ENCODE results near the gene TRMT10B. TPM values are rescaled to one million over a fixed set of nuclear protein-coding genes. Genes with fewer than 3 reads are reported as not detected.
"Not testable (repeated sequence)": the region's sequence is repeated elsewhere in the genome, so short reads cannot be mapped to it uniquely, and the experiment has no call there.

The TRMT10B gene
- total RNA-seq, 1 donor from 2014 or later = 0.53 TPM

DNA sequence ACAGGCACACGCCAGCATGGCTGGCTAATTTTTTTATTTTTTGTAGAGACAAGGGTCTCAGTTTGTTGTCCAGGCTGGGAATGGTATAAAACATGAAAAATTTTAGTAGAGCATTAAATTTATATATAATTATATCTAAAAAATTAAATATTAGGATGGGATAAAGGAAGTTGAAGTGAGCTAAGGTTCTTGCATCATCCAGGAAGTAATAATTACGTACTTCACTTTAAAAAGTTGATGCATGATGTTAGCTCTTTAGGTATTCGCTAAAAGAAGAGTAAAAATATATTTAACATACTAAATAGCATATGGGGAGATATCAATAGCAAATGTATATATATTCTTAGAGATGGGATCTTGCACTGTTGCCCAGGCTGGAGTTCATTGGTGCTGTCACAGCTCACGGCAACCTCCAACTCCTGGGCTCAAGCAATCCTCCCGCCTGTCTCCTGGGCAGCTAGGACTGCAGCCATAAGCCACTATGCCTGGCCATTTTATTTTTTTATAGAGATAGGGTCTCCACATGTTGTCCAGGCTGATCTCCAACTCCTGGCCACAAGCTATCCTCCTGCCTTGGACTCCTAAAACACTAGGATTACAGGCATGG, 59.3 kb downstream of the TRMT10B start:
- peaks cover 4 to 5% of the 10 kb centered on the region in 2 donors for H3K36me3 ChIP-seq
- no peak for DNase-seq (ENCODE audit: low spot score in 2 of 2)
- intact Hi-C loops (cut with DNase I) = no loop called here
- no peaks in the 10 kb centered on the region for H3K4me1 ChIP-seq
- H3K27ac ChIP-seq = no peak overlapping the region
- H3K27me3 ChIP-seq = no peaks in the 10 kb centered on the region
- no peak overlapping the region for H3K4me3 ChIP-seq
- TF ChIP-seq CTCF (IDR thresholded peaks at IDR 0.05) = no peak
- H3K9me3 ChIP-seq = no peaks in the 10 kb centered on the region

DNA sequence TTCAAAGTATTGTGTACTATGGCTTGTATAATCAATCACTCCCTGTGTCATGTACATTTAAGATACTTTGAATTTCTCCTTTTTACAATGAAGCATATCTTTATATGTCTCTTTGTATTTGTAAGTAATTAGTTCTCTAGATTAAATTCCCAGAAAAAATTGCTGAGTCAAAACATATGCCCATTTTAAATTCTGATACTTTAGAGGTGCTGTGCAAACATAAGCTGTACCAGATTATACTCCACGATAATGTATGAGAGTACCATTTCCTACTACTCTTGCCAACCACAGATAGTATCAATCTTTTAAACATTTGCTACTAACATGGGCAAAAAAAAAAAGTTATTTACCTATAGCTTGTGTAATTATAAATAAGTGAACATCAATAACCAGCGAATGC, 65.2 kb downstream of the TRMT10B start:
- TF ChIP-seq CTCF (IDR thresholded peaks at IDR 0.05) = no peak
- H3K4me1 ChIP-seq = no peaks in the 10 kb centered on the region
- H3K27ac ChIP-seq = no peak overlapping the region
- H3K36me3 ChIP-seq = peaks cover 9 to 13% of the 10 kb centered on the region in 2 donors
- H3K4me3 ChIP-seq = no peak overlapping the region
- H3K9me3 ChIP-seq = no peaks in the 10 kb centered on the region
- no peak for DNase-seq (ENCODE audit: low spot score in 2 of 2)
- intact Hi-C loops (cut with DNase I) = no loop called here
- no peaks in the 10 kb centered on the region for H3K27me3 ChIP-seq

- H3K36me3 ChIP-seq = peaks cover 11 to 16% of the 10 kb centered on the region in 2 donors
- no peak for DNase-seq (ENCODE audit: low spot score in 2 of 2)
- no peak for TF ChIP-seq CTCF (IDR thresholded peaks at IDR 0.05)
- no peak overlapping the region for H3K27ac ChIP-seq
- intact Hi-C loops (cut with DNase I) = no loop called here
- no peaks in the 10 kb centered on the region for H3K27me3 ChIP-seq
- no peaks in the 10 kb centered on the region for H3K9me3 ChIP-seq
- no peaks in the 10 kb centered on the region for H3K4me1 ChIP-seq
- no peak overlapping the region for H3K4me3 ChIP-seq
Measured at GRCh38 chr9:37820142-37820541, 66.5 kb downstream of the TRMT10B start.

- H3K4me1 ChIP-seq; H3K4me3 ChIP-seq; DNase-seq (ENCODE audit: low spot score in 2 of 2); H3K27me3 ChIP-seq; H3K27ac ChIP-seq; H3K9me3 ChIP-seq; intact Hi-C loops (cut with DNase I): not testable (repeated sequence)
- H3K36me3 ChIP-seq = peaks cover 22 to 29% of the 10 kb centered on the region in 2 donors
Measured at GRCh38 chr9:37825174-37825573, 71.6 kb downstream of the TRMT10B start.

DNA sequence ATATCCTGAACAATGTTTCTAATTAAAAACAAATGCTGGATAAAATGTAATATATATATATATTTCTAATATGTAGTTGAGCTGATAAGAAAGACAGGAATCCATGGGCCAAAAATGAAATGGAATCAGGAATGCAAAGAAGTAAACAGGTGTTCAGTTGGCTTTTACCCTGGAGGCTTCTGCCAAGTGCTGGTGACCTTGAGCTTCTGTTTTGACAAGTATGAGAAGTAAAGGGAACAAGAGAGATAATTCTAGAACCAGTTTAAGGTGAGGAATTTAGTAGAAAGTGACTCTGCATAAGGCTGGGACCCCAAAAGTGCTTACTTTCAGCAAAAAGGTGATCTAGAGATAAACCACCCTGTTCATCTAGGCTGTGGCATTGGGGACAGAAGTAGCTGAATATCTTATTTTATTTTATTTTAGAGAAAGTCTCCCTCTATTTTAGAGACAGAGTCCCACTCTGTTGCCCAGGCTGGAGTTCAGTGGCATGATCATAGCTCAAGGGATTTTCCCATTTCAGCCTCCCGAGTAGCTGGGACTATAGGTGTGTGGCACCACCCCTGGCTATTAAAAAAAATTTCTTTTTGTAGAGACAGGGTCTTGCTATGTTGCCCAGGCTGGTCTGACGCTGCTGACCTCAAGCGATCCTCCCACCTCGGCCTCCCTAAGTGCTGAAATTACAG, 74.0 kb downstream of the TRMT10B start:
- intact Hi-C loops (cut with DNase I) = no loop called here
- H3K27ac ChIP-seq = no peak overlapping the region
- no peaks in the 10 kb centered on the region for H3K4me1 ChIP-seq
- H3K4me3 ChIP-seq = no peak overlapping the region
- TF ChIP-seq CTCF (IDR thresholded peaks at IDR 0.05) = no peak
- peaks cover 9 to 24% of the 10 kb centered on the region in 2 donors for H3K36me3 ChIP-seq
- no peaks in the 10 kb centered on the region for H3K27me3 ChIP-seq
- DNase-seq (ENCODE audit: low spot score in 2 of 2) = no peak
- H3K9me3 ChIP-seq = no peaks in the 10 kb centered on the region

Other genes with a start within 250 kb of the TRMT10B start
- 8.2 TPM for gene FBXO10, start 177.4 kb upstream of the TRMT10B start, total RNA-seq
- gene TOMM5, start 161.2 kb upstream of the TRMT10B start, total RNA-seq = 64.5 TPM
- gene FRMPD1, start 102.9 kb upstream of the TRMT10B start, total RNA-seq = not detected
- gene EXOSC3, start 31.3 kb downstream of the TRMT10B start, total RNA-seq = 9.0 TPM
- gene DCAF10, start 47.0 kb downstream of the TRMT10B start, total RNA-seq = 23.5 TPM
- gene SLC25A51, start 150.3 kb downstream of the TRMT10B start, total RNA-seq = 5.9 TPM

Measured in ascending aorta (tissue), 2 donors.